RPMI8226 (cell line): Measurements from ENCODE around the gene PLOD1.
"Not testable (repeated sequence)": the region's sequence is repeated elsewhere in the genome, so short reads cannot be mapped to it uniquely, and the experiment has no call there.

Source experiments
- DNase-seq: peaks from one replicate; pipeline ENCODE4 v3.0.0-alpha.2; 2015

The PLOD1 gene

GRCh38 chr1:11934302-11935056 lies at the start of gene PLOD1:
Gene PLOD1 (plus strand): TSS chr1:11934717. CDS start chr1:11934780, 63 bp downstream.
- DNase-seq: peak; percentile 93

GRCh38 chr1:11885916-11886315 lies 48.6 kb upstream of the PLOD1 start:
- no peak for DNase-seq

DNA sequence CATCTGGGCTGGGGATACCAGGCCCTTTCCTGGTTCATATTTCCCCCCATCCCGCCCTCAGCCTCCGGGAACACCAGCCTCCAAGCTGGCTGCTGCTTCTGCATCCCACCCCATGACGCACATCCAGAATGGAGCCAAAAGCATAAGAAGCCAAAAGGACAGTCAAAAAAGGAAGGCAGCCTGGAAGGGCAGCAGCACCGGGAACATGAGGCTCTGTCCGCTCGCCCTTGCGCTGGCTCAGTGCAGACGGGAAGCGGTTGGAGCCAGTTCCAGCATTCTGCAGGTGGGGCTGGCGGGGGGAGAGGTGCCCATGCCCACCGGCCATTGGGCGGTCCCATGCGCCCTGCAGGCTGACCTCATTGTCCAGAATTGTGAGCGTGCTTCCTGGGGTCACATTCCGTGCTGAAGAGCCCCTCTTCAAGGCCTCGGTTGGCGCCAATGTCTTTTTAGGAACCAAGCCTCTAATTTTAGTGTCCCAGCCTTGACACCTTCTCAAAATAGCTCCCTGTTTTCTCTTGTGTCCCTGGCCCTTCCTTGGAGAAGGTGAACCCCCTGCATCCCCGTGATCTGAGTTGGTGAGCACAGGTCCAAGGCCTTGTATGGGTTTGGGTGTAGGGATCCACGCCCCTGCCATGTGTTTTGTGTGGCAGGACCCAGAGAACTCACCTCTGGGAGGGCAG lies 47.4 kb upstream of the PLOD1 start:
- no peak for DNase-seq

- no peak for DNase-seq
Measured at GRCh38 chr1:11887666-11888007, 46.9 kb upstream of the PLOD1 start.

GRCh38 chr1:11888206-11888876 lies 46.2 kb upstream of the PLOD1 start:
- no peak for DNase-seq

- no peak for DNase-seq
Measured at GRCh38 chr1:11888877-11889208, 45.7 kb upstream of the PLOD1 start.

DNA sequence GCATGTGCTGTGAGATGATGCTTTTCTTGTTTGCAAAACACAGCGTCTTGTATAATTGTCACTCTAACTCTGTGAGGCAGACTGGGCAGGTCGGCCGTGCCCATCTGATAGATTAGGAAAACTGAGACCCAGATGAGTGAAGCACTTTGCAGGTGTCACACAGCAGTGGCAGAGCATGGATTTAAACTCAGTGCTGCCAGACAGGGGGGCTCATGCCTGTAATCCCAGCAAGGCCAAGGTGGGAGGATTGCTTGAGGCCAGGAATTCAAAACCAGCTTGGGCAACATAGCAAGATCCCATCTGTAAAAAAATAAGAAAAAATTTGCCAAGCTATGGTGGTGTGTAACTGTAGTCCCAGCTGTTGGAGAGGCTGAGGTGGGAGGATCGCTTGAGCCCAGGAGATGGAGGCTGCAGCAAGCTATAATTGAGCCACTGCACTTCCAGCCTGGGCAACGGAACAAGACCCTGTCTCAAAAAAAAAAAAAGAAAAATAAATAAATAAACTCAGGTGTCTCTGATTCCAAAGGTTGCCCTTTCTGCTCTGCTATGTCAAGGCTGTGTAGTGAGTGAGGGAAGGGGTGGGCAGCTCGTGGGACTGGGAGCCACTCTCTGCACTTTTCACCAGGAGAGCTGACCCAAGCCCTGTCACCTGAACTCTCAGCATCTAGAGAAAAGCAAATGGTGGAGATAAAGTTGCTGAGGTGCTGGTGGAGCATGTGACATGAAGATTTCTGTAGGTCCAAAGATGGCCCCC lies 42.9 kb upstream of the PLOD1 start:
- DNase-seq: no peak

- peak; percentile 81 for DNase-seq
Measured at GRCh38 chr1:11893907-11894251, 40.6 kb upstream of the PLOD1 start.

- not testable (repeated sequence) for DNase-seq
Measured at GRCh38 chr1:11894501-11894900, 40.0 kb upstream of the PLOD1 start.

GRCh38 chr1:11898086-11898785 lies 36.3 kb upstream of the PLOD1 start:
- no peak for DNase-seq

DNA sequence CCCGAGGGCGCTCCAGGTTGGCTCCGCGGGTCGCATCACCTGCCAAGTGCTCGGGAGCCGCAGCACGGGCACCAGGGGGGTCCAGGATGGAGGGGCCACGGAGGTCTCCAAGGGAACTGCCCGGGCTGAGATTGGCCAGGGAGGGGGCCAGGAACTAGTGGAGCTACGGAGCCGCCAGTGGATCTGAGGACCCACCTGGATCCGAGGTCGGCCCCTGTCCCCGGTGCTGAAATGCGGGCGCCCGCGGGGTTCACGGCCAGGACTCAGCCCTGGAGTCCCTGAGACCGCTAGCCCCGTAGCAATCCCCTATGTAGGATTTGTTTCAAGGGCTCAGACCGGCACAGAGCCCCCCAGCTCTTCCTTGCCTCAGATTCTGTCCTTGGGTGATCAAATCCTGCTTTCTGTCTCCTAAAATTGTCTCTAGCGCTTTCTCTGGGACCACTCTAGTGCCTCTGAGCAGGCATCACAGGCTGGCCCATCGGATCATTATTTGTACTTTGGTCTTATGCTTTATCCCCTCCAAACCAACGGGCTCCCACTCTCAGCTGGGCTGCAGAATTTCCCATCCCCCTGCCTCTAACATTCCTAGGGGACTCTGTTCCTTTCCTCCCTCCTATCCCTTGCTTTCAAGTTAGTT lies 35.6 kb upstream of the PLOD1 start:
- DNase-seq: peak; percentile 37

GRCh38 chr1:11901446-11901845 lies 33.1 kb upstream of the PLOD1 start:
- DNase-seq: not testable (repeated sequence)

DNA sequence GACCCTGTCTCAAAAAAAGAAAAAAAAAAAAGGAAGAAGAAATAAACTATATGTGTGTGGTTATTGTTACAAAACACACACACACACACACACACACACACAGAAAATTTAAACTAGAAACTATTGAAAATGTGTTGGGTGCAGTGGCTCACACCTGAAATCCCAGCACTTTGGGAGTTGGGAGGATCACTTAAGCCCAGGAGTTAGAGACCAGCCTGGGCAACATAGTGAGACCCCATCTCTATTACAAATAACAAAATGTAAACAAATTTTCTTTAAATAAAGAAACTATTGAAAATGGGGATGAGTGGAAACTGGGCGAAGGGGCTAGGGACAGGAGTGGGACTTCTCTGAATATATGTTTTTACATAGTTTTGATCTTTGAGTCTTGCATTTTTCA lies 31.3 kb upstream of the PLOD1 start:
- no peak for DNase-seq

DNA sequence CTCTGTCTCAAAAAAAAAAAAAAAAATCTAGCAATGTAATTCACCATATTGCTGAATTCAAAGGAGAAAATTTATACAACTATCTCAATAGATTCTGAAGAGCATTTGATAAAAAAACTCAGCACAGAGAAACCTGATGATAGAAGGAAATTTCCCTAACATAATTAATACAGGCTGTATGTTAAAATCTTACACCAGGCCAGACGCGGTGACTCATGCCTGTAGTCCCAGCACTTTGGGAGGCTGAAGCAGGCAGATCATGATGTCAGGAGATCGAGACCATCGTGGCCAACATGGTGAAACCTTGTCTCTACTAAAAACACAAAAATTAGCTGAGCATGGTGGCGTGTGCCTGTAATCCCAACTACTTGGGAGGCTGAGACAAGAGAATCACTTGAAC lies 30.4 kb upstream of the PLOD1 start:
- not testable (repeated sequence) for DNase-seq

- DNase-seq: no peak
Measured at GRCh38 chr1:11904978-11905377, 29.5 kb upstream of the PLOD1 start.

DNA sequence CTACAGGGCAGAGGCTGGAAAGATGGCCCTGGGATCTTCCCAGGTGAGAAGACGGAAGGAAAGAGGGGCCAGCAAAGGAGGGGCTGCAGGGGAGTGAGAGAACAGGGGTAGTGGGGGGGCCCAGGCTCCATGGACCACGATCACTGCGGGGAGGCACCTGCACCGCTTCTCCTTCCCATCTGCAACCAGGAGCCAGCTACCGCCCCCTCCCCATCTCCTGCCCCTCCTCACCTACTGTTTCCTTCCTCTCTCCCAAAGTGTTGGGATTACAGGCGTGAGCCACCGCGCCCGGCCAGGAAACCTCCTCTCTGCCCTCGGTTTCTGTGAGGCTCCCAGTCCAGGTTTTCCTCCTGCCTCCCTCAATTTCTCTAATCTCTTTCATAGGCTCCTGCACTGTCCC lies 27.6 kb upstream of the PLOD1 start:
- DNase-seq: no peak

GRCh38 chr1:11907275-11908094 lies 27.0 kb upstream of the PLOD1 start:
- DNase-seq: peak; percentile 97

DNA sequence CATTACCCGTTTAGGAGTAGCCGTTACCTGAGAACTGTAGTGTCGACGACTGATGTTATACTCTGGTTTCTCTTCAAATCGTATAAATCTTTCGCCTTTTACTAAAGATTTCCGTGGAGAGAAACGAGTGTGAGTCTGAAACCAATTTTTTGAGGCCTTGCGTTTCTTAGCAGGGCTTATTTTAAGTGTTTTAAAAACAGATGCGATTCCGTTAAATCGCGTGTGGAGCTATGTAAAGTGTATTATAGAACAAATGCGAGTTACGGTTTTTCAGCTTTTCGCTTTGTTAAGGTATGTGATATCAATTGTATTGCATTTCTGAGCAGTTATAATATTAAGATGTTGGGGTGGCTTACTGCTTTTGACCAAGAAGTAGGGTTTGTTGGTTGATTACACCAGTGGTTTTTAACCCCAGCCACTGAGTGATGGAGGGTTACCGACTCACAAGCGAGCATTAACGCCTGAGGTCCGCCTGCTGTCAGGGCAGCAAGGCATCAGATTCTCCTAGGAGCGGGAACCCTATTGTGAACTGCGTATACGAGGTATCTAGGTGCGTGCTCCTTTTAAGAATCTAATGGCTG lies 26.3 kb upstream of the PLOD1 start:
- DNase-seq: peak; percentile 90

- not testable (repeated sequence) for DNase-seq
Measured at GRCh38 chr1:11910914-11911228, 23.6 kb upstream of the PLOD1 start.

DNA sequence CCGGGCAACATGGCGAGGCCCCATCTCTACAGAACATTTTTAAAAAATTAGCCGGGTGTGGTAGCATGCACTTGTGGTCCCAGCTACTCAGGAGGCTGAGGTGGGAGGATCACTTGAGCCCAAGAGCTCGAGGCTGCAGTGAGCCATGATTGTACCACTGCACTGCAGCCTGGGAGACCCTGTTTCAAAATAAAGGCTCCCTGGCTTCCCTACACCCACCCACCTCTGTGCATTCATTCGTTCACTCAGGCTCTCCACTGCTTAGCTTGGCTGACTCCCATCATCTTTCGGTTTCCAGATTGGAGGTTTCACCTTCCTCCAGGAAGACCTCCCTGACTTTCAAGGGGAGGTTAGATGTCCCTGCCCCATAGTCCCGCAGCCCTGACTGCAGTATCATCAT lies 22.5 kb upstream of the PLOD1 start:
- DNase-seq: no peak
